IPS DF 19.7 (cell line): ENCODE measurements around the gene NLRP5.
"Not testable (repeated sequence)": the region's sequence is repeated elsewhere in the genome, so short reads cannot be mapped to it uniquely, and the experiment has no call there.

Experiments used
- DNase-seq: peaks from one replicate; pipeline ENCODE4 v3.0.0-alpha.2; 2013; ENCODE audit warnings: low read depth, low spot score

Gene NLRP5

GRCh38 chr19:56098731-56099568 is 112.4 kb downstream of the NLRP5 start:
- no peak for DNase-seq

DNA sequence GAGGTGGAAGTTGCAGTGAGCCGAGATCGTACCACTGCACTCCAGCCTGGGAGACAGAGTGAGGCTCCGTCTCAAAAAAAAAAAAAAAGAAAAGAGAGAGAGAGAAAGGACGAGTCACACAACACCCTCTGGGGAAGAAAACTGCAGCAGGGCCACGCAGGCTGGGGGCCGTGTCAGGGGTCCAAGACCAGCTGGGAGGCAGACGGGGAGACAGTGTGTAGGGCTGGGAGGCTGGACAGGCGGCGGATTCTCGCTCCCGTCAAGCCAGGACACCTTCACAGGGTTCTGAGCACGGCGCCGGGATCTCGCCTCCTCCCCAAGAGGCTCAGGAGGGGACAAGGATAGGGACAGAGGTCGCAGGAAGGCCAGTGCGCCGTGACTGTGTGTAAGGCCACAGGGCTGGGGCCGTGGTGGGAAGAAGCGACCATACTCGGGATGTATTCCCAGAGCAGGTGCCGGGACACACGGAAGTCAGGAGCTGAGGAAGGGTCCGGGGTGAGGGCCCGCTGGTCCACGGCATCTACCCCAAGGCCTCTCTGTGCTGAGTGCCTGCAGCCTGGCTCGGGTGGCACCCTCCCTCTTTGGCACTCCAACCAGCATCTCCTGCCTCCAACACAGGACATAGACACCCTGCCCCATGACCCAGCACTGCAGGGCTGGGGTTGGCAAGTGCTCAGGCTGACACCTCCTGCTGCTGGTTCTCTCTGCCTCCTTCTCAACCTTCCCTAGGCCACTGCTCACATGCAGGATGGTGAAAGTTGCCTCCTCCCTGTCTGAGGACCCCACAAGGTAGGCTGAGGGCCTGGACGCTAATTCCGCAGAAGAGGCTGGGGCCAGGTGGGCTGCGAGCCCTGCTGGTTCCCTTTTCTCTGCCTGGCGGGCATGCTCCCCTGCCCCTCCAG is 113.3 kb downstream of the NLRP5 start:
- no peak for DNase-seq

- no peak for DNase-seq
These were observed 114.5 kb downstream of the NLRP5 start for GRCh38 chr19:56101095-56101494.

DNA sequence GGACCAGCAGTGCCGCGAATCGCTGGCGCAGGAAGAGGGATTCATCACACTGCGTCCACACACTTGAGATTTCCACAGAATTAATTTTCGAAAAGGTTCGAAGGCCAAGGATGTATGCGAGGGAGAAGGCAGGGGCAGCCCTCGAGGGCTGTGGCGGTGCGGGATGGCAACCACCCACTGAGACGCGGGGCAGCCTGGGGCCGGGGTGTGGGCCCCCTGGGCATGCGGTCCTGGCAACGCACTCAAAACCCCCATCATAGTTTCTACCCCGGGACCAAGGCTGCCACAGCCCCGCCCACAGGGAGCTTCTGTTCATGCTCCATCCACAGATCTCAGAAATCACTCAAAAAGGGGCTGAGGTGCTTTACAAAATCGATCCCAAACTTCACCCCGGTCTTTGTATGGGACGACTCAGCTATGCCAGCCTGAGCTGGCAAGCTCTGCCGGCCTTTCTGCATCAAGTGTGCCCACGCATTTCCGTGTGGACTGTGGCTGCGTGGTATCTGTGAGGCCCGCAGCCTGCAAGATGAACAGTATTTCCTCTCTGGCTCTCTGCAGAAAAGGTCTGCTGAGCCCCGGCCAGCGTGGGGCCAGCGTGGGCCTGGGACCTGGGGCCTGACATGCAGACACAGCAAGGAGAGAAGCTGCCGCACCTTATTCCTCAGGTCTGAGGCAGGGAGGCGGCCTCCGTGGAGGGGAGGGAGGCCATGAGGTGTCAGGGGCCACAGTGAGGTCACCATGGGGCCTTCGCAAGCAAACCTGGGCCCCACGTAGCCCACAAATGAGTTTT is 115.4 kb downstream of the NLRP5 start:
- no peak for DNase-seq

GRCh38 chr19:56103027-56103614 is 116.5 kb downstream of the NLRP5 start:
- no peak for DNase-seq

GRCh38 chr19:56104423-56104822 is 117.8 kb downstream of the NLRP5 start:
- DNase-seq = no peak

- DNase-seq = no peak
These were observed 118.6 kb downstream of the NLRP5 start for GRCh38 chr19:56105090-56105701.

- DNase-seq = not testable (repeated sequence)
These were observed 119.3 kb downstream of the NLRP5 start for GRCh38 chr19:56105831-56106396.

DNA sequence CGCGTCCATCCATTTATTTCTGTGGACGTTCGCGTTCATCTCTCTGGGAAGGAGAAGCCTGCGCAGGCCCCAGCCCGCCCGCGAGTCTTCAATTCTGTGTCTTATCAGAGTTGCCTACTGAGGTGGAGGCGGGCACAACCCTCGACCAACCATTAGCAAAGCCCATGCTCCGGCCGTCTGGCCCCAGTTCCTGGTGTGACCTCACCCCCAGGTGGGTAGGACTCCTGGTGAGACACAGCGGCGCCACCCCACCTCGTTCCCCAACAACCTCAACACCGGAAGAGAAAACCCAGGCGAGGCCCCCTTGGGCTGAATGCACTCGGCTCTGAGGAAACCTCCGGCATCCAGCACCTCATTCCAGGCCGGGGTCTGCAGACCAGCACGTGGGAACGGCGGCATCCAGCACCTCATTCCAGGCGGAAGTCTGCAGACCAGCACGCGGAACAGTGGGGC is 119.8 kb downstream of the NLRP5 start:
- no peak for DNase-seq

- DNase-seq = no peak
These were observed 120.4 kb downstream of the NLRP5 start for GRCh38 chr19:56106993-56107392.

- no peak for DNase-seq
These were observed 121.2 kb downstream of the NLRP5 start for GRCh38 chr19:56107626-56108351.

- DNase-seq = no peak
These were observed 122.0 kb downstream of the NLRP5 start for GRCh38 chr19:56108447-56109195.

DNA sequence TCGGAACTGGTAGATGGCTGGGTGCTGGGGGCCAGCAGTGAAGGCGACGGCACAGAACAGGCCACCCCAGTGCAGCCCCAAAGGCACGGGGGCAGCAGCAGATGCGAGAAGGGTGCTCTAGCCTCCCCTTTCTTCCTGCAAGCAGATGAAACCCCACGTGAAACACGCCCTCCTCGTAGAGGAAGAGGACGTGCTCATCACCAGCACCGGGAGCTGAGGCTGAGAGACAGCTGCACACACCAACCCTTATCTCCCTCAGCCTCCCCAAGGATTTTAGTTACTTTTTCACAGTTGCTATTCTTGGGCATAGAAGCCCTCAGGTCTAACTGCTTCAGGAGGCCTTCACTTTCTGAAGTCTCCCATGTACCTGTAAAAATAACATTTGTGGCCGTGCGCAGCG is 122.7 kb downstream of the NLRP5 start:
- DNase-seq = no peak

DNA sequence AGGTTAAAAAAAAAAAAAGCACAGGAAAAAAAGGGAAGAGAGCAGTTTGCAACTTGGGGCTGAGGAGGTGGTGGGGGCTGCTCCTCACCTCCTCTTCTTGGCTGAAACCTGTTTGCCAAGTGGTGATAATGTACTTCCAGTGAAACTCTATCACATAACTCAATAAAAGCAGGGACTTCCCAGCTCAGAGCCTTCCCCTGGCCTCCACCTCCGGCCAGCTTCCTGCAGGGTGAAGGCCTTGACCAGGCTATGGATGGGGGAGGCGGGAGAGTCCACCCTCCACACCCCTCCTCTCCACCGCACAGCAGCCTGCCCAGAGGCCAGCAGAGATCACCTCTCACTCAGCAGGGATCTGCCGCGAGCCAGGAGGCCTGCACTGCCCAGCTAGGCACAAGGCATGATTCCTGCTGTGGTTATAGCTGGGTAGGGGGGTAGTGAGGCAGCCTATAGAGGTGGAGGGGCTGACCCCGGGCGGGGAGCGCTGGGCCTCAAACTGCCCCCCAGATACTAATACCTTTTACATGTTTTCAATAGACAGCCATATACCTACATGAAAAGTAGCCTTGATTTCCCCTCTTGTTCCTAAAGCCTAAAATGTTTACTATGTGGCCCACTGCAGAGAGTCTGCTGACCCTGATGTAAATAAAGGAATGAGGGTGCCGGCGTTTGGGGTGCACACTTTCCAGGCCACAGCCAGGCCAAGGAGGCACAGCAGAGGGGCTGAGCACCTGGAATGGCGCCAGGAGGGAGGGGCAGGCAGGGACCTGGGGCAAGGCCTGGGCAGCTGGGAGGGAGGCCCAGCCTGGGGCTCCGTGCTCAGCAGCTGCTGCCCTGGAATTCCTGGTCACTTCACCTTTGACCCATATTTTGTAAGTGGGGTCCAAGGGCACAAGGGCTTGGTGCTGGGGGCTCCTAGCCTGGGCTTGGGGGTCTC is 124.2 kb downstream of the NLRP5 start:
- no peak for DNase-seq
